Panc1 (cell line): ENCODE measurements around the gene NEK4. TPM values are rescaled to one million over a fixed set of nuclear protein-coding genes. Genes with fewer than 3 reads are reported as not detected.

Source experiments
- ATAC-seq: fragments of 200-7000 bp; cut with Tn5 transposase; 2 replicates; pipeline ENCODE4 v1.9.1; 2020; ENCODE audit warnings: mild to moderate bottlenecking, moderate library complexity
- BruUV-seq: library from RNA; stranded (reverse); fragments of 400-500 nt; replicated peaks from 2 replicates; lab custom pipeline; 2021; lab: Mats Ljungman, UMichigan
- CTCF ChIA-PET: fragments of 300-600 bp; sonication (Branson Sonifier 250); formaldehyde crosslinking; loops from one replicate; lab custom pipeline; 2022; ENCODE audit warnings: antibody characterized with exemption; lab: Charles Lee
- POLR2A ChIA-PET: fragments of 300-600 bp; sonication (Branson Sonifier 250); formaldehyde crosslinking; loops from one replicate; lab custom pipeline; 2022; ENCODE audit warnings: antibody characterized with exemption; lab: Charles Lee
- DNase-seq: peaks from one replicate; pipeline ENCODE4 v3.0.0-alpha.2; 2010; ENCODE audit warnings: low read depth, low spot score
- H3K27ac ChIP-seq: 2 replicates; pipeline ENCODE4 v1.5.1; 2011; ENCODE audit warnings: mild to moderate bottlenecking, low read length, inconsistent platforms
- H3K27me3 ChIP-seq: fragments of 200-500 bp; sonication (Bioruptor generic); 2 replicates; pipeline ENCODE4 v1.6.0; 2014; ENCODE audit warnings: low read length, inconsistent platforms; ENCODE audit not compliant: control insufficient read depth, insufficient read depth
- H3K36me3 ChIP-seq: fragments of 200-500 bp; sonication (Bioruptor generic); 2 replicates; pipeline ENCODE4 v1.5.1; 2014; ENCODE audit warnings: inconsistent platforms, mild to moderate bottlenecking, low read length, moderate library complexity; ENCODE audit not compliant: control insufficient read depth, insufficient read depth
- H3K4me1 ChIP-seq: 2 replicates; pipeline ENCODE4 v1.5.1; 2011; ENCODE audit warnings: inconsistent platforms, mild to moderate bottlenecking, low read length, moderate library complexity; ENCODE audit not compliant: control insufficient read depth, insufficient read depth
- H3K4me3 ChIP-seq, 2 experiments: 2 replicates each; pipeline ENCODE4 v1.5.1; 2011 to 2012; ENCODE audit warnings: low read depth in 2 of 2, low read length in 2 of 2, mild to moderate bottlenecking in 2 of 2, inconsistent platforms in 1 of 2, moderate library complexity in 1 of 2
- H3K9me3 ChIP-seq: fragments of 200-500 bp; sonication (Bioruptor generic); 2 replicates; pipeline ENCODE4 v1.5.1; 2014; ENCODE audit warnings: low read depth, mild to moderate bottlenecking, inconsistent platforms, low read length, moderate library complexity; ENCODE audit not compliant: control insufficient read depth, insufficient read depth
- CTCF ChIP-seq: fragments of 450-650 bp; IDR thresholded peaks from 2 replicates; pipeline ENCODE4 v1.5.1; 2017; ENCODE audit warnings: mild to moderate bottlenecking
- POLR2AphosphoS5 ChIP-seq: IDR thresholded peaks from 2 replicates; pipeline ENCODE4 v1.6.1; 2012; ENCODE audit warnings: mild to moderate bottlenecking, low read depth, low read length, moderate library complexity
- REST ChIP-seq, 2 experiments: IDR thresholded peaks; 2 replicates each; pipeline ENCODE4 v1.6.1; 2011 to 2012; ENCODE audit warnings: low read depth in 2 of 2, control low read depth in 1 of 2, low read length in 1 of 2, mild to moderate bottlenecking in 1 of 2, moderate library complexity in 1 of 2; ENCODE audit not compliant: insufficient read depth in 1 of 2
- SIN3A ChIP-seq: IDR thresholded peaks from 2 replicates; pipeline ENCODE4 v1.6.1; 2012; ENCODE audit warnings: low read depth, mild to moderate bottlenecking, low read length, moderate library complexity, borderline replicate concordance; ENCODE audit not compliant: insufficient read depth
- TCF7L2 ChIP-seq: IDR thresholded peaks from 2 replicates; pipeline ENCODE4 v1.6.1; 2011; ENCODE audit warnings: mild to moderate bottlenecking, low read depth, low read length, inconsistent platforms
- in situ Hi-C: cut with HindIII; loops from 2 replicates; pipeline ENCODE4 v1.10.0; 2016; ENCODE audit warnings: low sequenced_read_pairs, low pct_unique_long_range_greater_than_20kb
- intact Hi-C: fragments of 100-400 bp; cut with micrococcal nuclease; formaldehyde crosslinking; loops from one replicate; pipeline ENCODE4 v1.10.0; 2022; ENCODE audit not compliant: unreplicated experiment
- total RNA-seq: library from RNA; stranded (reverse); gene quantifications from one replicate; pipeline ENCODE4 v1.2.1, GENCODE V29; 2021; ENCODE audit not compliant: unreplicated experiment

Gene NEK4
- total RNA-seq, 1 experiment from 2014 or later, result 22.9 TPM

GRCh38 chr3:52771334-52771681 is 568 bp upstream of the NEK4 start:
- BruUV-seq, result no TSS peak
- POLR2A ChIA-PET, result interaction anchor here (0.7 kb wide), 1 partner anchor 65 kb away, joined by 9 read pairs; the partner anchor contains the start of gene SPCS1
- ATAC-seq, result peak; percentile 18; the same call in 1 of the 2 replicates
- H3K4me1 ChIP-seq, result peaks cover 12% of the 10 kb centered on the region
- in situ Hi-C loops (no loop called here), intact Hi-C loops (no loop called here)
- DNase-seq, result no peak
- CTCF ChIA-PET, result no interaction called here
- H3K9me3 ChIP-seq, result no peaks in the 10 kb centered on the region
- TF ChIP-seq REST (IDR thresholded peaks at IDR 0.05; ENCODE audit: insufficient read depth in 1 of 2, low read depth in 2 of 2, low read length in 1 of 2), result no peak
- no peak for TF ChIP-seq CTCF
- no peaks in the 10 kb centered on the region for H3K27me3 ChIP-seq
- H3K4me3 ChIP-seq, result peak overlapping the region; percentile 62 to 84
- peaks cover under 1% of the 10 kb centered on the region; the same call in 1 of the 2 replicates for H3K36me3 ChIP-seq
- peak overlapping the region; percentile 94 for H3K27ac ChIP-seq

- ChIA-PET POLR2A (interaction anchor here (0.6 kb wide), 1 partner anchor 18 kb away, joined by 3 read pairs; no protein-coding TSS in a partner anchor), CTCF (no interaction called here)
- TSS peak; percentile 70 for BruUV-seq
- Histone ChIP-seq H3K36me3 (peaks cover 7% of the 10 kb centered on the region; the same call in 1 of the 2 replicates), H3K9me3 (no peaks in the 10 kb centered on the region), H3K27me3 (no peaks in the 10 kb centered on the region), H3K4me3 (peak overlapping the region; percentile 62 to 84), H3K4me1 (peaks cover 12% of the 10 kb centered on the region), H3K27ac (peak overlapping the region; percentile 69)
- in situ Hi-C loops, result no loop called here
- intact Hi-C loops, result no loop called here
- ATAC-seq, result no peak
- DNase-seq, result no peak
- no peak for TF ChIP-seq REST (IDR thresholded peaks at IDR 0.05; ENCODE audit: insufficient read depth in 1 of 2, low read depth in 2 of 2, low read length in 1 of 2)
- TF ChIP-seq TCF7L2, result no peak
- TF ChIP-seq SIN3A, result no peak
- no peak for TF ChIP-seq POLR2AphosphoS5
- no peak for TF ChIP-seq CTCF
Observed at GRCh38 chr3:52769786-52770455, 819 bp downstream of the NEK4 start.
